ENCODE measurements around the gene AGBL3.

GRCh38 chr7:134985894-134986362 lies 380 bp upstream of the AGBL3 start:
- no peak for TF ChIP-seq POLR2A (IDR thresholded peaks at IDR 0.05)
- TF ChIP-seq CTCF (IDR thresholded peaks at IDR 0.05) = no peak

Data from suprapubic skin (tissue), 3 donors.